DOHH2 (cell line): Measurements from ENCODE around the gene CST8.

Source experiments
- EZH2phosphoT487 ChIP-seq: fragments of 200-600 bp; sonication (generic); IDR thresholded peaks from 2 replicates; pipeline ENCODE4 v1.6.1; 2017; ENCODE audit warnings: borderline replicate concordance, mild to moderate bottlenecking, antibody characterized with exemption, low read length, moderate library complexity, mixed read lengths
- TF ChIP-seq, protein P1 (sequence below): fragments of 200-600 bp; sonication (generic); IDR thresholded peaks from one replicate; pipeline ENCODE4 v1.5.1; 2014; ENCODE audit warnings: antibody characterized with exemption, mild to moderate bottlenecking, low read depth, low read length; ENCODE audit not compliant: poor library complexity, severe bottlenecking

GRCh38 chr20:23444859-23445258 is 46.1 kb upstream of the CST8 start:
- TF ChIP-seq, protein P1, sequence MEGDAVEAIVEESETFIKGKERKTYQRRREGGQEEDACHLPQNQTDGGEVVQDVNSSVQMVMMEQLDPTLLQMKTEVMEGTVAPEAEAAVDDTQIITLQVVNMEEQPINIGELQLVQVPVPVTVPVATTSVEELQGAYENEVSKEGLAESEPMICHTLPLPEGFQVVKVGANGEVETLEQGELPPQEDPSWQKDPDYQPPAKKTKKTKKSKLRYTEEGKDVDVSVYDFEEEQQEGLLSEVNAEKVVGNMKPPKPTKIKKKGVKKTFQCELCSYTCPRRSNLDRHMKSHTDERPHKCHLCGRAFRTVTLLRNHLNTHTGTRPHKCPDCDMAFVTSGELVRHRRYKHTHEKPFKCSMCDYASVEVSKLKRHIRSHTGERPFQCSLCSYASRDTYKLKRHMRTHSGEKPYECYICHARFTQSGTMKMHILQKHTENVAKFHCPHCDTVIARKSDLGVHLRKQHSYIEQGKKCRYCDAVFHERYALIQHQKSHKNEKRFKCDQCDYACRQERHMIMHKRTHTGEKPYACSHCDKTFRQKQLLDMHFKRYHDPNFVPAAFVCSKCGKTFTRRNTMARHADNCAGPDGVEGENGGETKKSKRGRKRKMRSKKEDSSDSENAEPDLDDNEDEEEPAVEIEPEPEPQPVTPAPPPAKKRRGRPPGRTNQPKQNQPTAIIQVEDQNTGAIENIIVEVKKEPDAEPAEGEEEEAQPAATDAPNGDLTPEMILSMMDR: no peak
- no peak for TF ChIP-seq EZH2phosphoT487
